Measurements from ENCODE around the gene DTNA. TPM values are rescaled to one million over a fixed set of nuclear protein-coding genes. Genes with fewer than 3 reads are reported as not detected.
A peak's percentile ranks its signal among the peaks of the same experiment; 100 is the strongest.
"Not testable (repeated sequence)": the region's sequence is repeated elsewhere in the genome, so short reads cannot be mapped to it uniquely, and the experiment has no call there.

Gene DTNA
- 18.4 TPM for total RNA-seq

DNA sequence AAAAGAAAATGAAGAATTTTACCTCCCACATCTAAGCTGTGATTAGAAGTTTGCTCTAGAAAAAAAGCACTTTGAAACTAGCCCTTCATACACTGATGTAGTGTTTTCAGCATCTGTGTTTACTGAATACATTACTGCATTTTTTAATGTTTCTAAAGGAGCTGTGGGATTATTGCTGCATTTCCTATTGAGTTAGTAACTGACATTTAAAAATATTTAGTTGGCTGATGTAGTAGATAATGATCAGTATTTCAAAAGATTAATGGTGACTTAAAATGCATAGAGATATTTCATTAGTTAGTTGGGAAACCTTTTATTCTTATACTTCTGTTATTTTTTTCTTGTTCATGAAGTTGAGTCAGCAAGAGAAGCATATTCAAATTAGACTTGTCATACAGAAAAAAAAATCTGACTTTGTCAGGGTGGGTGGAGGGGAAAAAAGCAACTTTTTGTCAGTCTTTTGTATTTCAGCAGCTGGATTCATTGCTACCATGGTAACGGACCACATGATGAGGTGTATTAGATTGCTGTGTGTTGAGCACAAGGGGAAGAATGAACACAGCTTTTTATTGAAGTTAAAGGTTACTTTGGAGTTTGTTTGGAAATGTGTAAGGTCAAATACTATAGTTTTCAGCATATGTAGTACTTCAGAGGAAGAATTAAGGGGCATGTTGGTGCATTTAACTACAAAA lies at the start of gene DTNA:
Gene DTNA, plus strand, starts transcription at position 549 of the 692 bp plus-strand sequence. CDS start 45,679 bp downstream, outside the sequence.
- Histone ChIP-seq H3K27ac (peak within 1 kb of the TSS; percentile 71), H3K4me3 (peak within 1 kb of the TSS; percentile 20 to 25), H3K9me3 (no peaks in the 10 kb centered on the region), H3K36me3 (no peaks in the 10 kb centered on the region), H3K4me1 (peaks cover 41% of the 10 kb centered on the region), H3K27me3 (no peaks in the 10 kb centered on the region)
- TF ChIP-seq POLR2A (IDR thresholded peaks at IDR 0.05), result no peak
- TF ChIP-seq, protein P1, sequence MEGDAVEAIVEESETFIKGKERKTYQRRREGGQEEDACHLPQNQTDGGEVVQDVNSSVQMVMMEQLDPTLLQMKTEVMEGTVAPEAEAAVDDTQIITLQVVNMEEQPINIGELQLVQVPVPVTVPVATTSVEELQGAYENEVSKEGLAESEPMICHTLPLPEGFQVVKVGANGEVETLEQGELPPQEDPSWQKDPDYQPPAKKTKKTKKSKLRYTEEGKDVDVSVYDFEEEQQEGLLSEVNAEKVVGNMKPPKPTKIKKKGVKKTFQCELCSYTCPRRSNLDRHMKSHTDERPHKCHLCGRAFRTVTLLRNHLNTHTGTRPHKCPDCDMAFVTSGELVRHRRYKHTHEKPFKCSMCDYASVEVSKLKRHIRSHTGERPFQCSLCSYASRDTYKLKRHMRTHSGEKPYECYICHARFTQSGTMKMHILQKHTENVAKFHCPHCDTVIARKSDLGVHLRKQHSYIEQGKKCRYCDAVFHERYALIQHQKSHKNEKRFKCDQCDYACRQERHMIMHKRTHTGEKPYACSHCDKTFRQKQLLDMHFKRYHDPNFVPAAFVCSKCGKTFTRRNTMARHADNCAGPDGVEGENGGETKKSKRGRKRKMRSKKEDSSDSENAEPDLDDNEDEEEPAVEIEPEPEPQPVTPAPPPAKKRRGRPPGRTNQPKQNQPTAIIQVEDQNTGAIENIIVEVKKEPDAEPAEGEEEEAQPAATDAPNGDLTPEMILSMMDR (IDR thresholded peaks at IDR 0.05), result no peak
- no peak for TF ChIP-seq POLR2AphosphoS5 (IDR thresholded peaks at IDR 0.05; ENCODE audit: insufficient read depth in 1 of 2, low read depth in 1 of 2)
- DNase-seq (ENCODE audit: extremely low spot score in 2 of 2), result no peak
- intact Hi-C loops (cut with DNase I), result no loop called here

DNA sequence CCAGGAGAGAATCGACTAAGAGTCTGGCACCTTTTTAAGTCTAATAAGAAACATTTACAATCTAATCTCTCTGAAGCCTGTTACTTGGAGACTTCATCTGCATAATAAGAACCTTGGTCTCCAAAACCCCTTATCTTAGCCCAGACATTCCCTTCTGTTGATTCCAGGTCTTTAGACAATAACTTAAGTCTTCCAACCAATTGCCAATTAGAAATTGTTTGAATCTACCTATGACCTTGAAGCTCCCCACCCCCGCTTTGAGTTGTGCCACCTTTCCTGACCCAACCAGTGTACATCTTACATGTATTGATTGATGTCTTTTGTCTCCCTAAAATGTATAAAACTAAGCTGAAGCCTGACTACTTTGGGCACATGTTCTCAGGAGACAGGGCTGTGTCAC lies 49.5 kb upstream of the DTNA start:
- no peaks in the 10 kb centered on the region for H3K4me1 ChIP-seq
- no peaks in the 10 kb centered on the region for H3K27me3 ChIP-seq
- H3K9me3 ChIP-seq, result no peaks in the 10 kb centered on the region
- DNase-seq (ENCODE audit: extremely low spot score in 2 of 2), result no peak
- H3K4me3 ChIP-seq, result no peak overlapping the region
- intact Hi-C loops (cut with DNase I), result no loop called here
- no peaks in the 10 kb centered on the region for H3K36me3 ChIP-seq
- TF ChIP-seq POLR2A (IDR thresholded peaks at IDR 0.05) (no peak), POLR2AphosphoS5 (IDR thresholded peaks at IDR 0.05; ENCODE audit: insufficient read depth in 1 of 2, low read depth in 1 of 2) (no peak)
- TF ChIP-seq, protein P1 (IDR thresholded peaks at IDR 0.05), result no peak
- peak overlapping the region; percentile 9 for H3K27ac ChIP-seq

DNA sequence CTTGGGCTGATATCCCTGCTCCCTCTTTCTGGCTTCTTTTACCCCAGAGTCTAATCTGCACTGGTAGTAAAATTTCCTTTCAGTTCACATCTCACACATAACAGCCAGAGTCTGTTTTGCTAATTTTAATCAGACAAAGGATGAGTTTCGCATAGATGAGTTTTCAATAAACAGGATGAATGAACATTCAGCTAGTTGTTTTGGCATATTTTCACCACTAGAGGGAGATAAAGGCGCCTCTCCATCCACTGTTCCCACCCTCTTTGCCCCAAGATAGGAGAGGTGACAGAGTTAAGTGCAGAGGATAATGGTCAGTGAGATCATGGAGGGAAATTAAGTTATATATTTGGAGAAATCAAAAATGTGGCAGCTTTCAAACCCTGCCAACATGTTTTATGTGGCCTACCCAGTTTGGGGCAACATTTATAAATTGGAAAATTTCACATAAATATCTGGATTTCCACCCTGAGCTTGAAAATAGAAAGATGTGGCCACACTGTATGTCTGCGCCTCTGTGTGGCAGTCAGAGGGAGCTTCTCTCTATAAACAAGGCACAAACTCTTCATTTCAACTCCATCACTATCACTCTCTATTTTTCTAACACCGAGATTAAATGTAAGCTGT lies 48.5 kb upstream of the DTNA start:
- no peaks in the 10 kb centered on the region for H3K4me1 ChIP-seq

DNA sequence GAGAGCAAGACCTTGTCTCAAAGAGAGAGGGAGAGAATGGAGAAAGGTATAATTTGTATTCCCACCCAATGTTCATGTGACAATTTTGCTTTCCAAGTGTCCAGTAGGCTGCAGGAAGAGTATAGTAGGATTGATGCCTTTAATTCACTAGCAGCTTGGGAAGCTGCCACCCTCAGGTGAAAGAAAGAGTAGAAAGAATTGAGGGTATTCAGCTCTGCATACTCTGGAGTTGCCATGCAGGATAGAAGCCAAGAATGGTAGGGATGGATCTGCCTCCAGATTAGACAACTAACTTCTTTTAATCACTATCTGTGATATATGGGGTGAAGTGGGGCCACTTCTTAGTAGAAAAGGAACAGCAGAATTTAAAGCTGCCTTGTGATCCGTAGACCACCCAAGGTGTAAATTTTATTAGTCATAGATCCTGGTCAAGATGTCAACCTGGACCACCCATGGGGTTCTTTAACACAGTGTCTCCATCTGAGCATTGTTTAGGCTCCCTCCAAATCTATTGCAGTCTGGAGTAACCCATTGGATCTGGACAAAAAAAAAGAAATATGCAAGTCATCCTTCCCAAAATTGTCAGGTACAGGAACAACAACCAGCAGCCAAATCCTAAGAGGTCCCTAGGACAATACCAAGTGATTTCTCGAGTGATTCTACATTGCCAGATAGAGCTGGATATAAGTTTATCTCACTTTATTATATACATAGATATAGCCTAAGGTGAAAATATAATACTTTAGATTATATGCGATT lies 33.1 kb upstream of the DTNA start:
- DNase-seq (ENCODE audit: extremely low spot score in 2 of 2), result no peak
- H3K9me3 ChIP-seq, result no peaks in the 10 kb centered on the region
- intact Hi-C loops (cut with DNase I), result loop anchor here (10.0 kb wide), 1 partner anchor 108 kb away; no protein-coding TSS in a partner anchor
- H3K4me3 ChIP-seq, result no peak overlapping the region
- no peaks in the 10 kb centered on the region for H3K36me3 ChIP-seq
- no peaks in the 10 kb centered on the region for H3K4me1 ChIP-seq
- H3K27me3 ChIP-seq, result no peaks in the 10 kb centered on the region
- no peak overlapping the region for H3K27ac ChIP-seq
- no peak for TF ChIP-seq POLR2AphosphoS5 (IDR thresholded peaks at IDR 0.05; ENCODE audit: insufficient read depth in 1 of 2, low read depth in 1 of 2)
- TF ChIP-seq POLR2A (IDR thresholded peaks at IDR 0.05), result no peak
- TF ChIP-seq, protein P1 (IDR thresholded peaks at IDR 0.05), result no peak

More for the DNA sequence above, 48.5 kb upstream of the DTNA start:
- Histone ChIP-seq H3K36me3 (no peaks in the 10 kb centered on the region), H3K9me3 (no peaks in the 10 kb centered on the region), H3K27ac (no peak overlapping the region), H3K27me3 (no peaks in the 10 kb centered on the region), H3K4me3 (no peak overlapping the region)
- DNase-seq (ENCODE audit: extremely low spot score in 2 of 2), result no peak
- intact Hi-C loops (cut with DNase I), result no loop called here
- TF ChIP-seq, protein P1 (IDR thresholded peaks at IDR 0.05), result peak in 2 of 3 experiments; percentile 46
- no peak for TF ChIP-seq POLR2A (IDR thresholded peaks at IDR 0.05)

DNA sequence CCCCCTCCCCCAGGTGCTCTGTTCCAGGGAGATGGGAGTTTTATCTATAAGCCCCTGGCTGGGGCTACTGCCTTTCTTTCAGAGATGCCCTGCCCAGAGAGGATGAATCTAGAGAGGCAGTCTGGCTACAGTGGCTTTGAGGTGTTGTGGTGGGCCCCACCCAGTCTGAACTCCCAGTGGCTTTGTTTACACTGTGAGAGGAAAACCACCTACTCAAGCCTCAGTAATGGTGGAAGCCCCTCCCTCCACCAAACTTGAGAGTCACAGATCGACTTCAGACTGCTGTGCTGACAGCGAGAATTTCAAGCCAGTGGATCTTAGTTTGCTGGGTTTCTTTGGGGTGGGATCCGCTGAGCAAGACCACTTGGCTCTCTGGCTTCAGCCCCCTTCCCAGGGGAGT lies 20.3 kb upstream of the DTNA start:
- H3K4me1 ChIP-seq; intact Hi-C loops (cut with DNase I); H3K27me3 ChIP-seq; DNase-seq (ENCODE audit: extremely low spot score in 2 of 2); H3K4me3 ChIP-seq; H3K9me3 ChIP-seq; H3K36me3 ChIP-seq; H3K27ac ChIP-seq: not testable (repeated sequence)

Data from vagina (tissue), 2 donors.